ENCODE measurements around the gene METAP1.
"Not testable (repeated sequence)": the region's sequence is repeated elsewhere in the genome, so short reads cannot be mapped to it uniquely, and the experiment has no call there.

METAP1 gene

DNA sequence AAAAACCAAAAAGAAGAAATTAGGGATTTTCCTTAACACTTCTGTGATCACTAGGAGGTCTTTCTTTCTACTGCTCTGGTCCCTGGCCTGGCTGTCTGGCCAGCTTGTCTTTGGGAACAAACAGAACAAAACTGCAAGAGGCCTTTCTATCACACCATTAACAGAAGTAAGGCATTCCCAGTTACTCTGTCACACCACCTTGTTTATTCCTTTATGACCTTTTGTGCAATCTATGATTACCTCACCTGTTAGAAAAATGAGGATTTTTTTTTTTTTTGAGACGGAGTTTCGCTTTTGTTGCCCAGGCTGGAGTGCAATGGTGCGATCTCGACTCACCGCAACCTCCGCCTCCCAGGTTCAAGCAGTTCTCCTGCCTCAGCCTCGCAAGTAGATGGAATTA lies 3.0 kb downstream of the METAP1 start:
- DNase-seq: no peak

DNA sequence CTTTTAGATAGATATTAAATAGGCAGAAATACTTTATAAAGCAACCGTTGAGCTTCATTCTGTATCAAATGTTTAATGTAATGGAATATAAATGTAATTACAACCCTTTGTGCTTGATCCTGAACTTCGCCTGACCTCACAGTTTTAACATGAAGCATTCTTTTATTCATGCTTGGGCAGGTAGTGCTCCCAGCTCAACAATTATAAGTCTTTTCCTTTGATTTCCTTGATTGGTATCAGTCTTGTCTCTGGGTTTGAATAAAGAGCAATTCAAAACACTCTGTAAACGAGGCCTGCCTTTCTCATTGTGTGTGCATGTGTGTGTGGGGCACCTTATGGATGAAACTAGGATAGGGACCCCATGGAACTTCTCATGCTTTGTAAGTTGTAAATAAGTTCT lies 6.8 kb downstream of the METAP1 start:
- no peak for DNase-seq

DNA sequence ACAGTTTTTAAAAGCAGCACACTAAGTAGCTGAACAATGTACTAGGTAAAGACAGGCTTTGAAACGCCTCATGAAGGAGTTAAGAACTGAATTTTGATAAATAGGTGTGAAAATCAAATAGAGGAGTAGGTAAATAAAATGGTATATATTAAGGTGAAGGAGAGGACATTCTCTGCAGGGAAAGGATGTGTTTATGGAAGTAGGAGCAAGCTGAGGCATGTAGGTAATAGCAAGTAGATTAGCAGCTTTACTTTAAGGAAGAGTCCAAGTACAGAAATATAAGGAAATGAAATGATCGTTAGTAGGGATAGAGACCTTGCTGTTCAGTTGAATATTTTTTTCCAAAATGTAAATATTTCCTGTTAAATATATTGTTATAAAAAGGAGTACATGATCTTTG lies 12.5 kb downstream of the METAP1 start:
- no peak for DNase-seq

DNA sequence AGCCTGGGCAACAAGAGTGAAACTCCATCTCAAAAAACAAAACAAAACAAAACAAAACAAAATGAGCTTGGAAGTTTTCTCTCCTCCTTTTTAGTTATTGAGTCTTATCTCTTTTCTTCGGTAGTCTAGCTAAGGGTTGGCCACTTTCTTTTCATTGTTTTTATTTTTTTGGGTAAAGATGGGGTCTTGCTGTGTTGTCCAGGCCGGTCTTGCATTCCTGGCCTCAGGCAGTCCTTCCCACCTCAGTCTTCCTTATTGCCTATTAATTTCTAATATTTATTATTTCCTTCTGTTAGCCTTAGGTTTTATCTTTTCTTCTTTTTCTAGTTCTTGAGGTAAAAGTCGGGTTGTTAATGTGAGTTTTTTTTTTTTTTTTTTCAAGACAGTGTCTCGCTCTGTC lies 16.4 kb downstream of the METAP1 start:
- no peak for DNase-seq

DNA sequence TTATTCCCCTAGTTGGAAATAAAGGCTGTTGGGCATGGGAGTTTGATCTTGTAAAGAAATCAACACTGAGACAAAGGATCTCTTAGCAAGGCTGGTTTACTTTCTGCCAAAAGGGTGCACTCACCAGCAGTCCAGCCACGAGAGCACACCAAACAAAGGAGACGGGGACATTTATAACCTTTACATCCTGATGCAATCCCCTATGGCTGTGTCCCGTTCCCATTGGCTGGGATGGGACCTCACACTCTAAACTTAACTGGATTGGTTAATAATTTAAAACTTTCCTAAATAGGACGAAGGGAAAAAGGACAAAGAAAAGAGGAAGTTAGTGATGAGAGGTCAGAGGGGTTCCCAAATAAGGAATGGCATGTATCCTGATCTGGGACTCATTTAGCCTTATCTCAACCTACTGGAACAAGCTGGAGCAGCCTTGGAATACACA lies 17.9 kb downstream of the METAP1 start:
- DNase-seq: no peak

DNA sequence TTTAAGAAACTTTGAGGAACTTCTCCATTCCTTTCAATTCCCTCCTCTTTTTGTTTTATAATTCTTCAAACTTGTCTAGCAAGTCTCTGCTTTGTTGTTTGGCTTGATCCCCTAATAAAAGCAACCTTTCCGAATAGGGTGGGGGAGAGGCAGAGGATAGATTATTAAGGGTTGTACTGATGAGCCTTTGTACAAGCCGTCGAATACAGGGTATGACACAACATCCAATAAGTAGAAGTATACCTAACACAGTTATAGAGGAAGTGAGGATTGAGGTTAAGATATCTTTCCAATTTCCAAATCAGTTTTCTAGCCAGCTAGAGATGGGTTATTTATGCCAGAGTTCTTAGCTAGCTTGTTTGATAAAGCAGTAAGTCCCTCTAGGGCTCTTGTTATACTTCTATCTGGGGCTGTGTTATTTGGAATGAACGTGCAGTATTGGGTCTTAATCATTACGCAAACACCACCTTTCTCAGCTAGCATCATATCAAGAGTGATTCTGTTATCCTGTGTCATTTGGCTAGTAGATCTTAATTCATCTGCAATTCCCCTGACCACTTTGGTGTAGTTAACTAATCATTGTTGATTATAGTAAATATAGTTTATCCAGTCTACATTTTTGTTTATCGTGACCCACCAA lies 18.5 kb downstream of the METAP1 start:
- DNase-seq: no peak

DNA sequence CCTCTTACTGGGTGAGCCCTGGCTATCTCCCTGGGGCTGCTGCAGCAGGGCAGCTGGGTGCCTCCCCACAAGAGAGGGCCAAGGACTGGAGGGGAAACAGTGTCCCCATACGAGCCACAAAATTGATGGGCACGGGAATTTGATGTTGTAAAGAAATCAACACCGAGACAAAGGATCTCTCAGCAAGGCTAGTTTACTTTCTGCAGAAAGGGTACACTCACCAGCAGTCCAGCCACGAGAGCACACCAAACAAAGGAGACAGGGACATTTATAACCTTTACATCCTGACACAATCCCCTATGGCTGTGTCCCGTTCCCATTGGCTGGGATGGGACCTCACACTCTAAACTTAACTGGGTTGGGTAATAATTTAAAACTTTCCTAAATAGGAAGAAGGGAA lies 25.9 kb downstream of the METAP1 start:
- DNase-seq: no peak

DNA sequence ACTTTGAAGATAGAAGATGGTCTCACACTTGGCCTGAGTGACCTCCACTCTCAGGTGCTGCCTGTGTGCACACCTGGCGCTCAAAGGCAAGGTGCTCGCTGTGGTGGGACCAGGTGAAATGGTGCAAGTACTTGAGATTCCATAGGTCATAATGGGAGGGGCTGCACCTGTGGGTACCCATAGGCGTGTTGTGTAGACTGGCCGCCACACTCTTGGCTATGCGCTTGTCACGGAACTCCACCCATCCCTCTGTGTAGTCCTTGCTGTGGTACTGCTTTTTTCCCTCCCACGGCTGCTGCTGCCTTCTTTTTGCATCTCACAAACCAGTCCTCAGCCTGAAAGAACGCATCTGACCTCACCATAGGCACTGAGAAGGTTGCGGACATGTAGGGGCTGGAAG lies 27.0 kb downstream of the METAP1 start:
- DNase-seq: no peak

DNA sequence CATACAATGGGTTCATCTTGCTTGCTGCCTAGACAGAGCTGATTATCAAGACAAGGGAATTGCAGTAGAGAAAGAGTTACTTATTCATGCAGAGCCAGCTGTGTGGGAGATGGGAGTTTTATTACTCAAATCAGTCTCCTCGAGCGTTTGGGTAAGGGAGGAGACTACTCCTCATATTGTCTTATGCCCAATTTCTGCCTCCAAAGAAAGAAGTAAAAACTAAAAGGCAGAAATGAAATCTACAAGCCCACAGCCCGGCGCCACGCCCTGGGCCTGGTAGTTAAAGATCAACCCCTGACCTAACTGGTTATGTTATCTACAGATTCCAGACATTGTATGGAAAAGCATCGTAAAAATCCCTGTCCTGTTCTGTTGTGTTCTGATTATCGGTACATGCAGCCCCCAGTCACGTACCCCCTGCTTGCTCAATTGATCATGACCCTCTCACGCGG lies 28.3 kb downstream of the METAP1 start:
- not testable (repeated sequence) for DNase-seq

DNA sequence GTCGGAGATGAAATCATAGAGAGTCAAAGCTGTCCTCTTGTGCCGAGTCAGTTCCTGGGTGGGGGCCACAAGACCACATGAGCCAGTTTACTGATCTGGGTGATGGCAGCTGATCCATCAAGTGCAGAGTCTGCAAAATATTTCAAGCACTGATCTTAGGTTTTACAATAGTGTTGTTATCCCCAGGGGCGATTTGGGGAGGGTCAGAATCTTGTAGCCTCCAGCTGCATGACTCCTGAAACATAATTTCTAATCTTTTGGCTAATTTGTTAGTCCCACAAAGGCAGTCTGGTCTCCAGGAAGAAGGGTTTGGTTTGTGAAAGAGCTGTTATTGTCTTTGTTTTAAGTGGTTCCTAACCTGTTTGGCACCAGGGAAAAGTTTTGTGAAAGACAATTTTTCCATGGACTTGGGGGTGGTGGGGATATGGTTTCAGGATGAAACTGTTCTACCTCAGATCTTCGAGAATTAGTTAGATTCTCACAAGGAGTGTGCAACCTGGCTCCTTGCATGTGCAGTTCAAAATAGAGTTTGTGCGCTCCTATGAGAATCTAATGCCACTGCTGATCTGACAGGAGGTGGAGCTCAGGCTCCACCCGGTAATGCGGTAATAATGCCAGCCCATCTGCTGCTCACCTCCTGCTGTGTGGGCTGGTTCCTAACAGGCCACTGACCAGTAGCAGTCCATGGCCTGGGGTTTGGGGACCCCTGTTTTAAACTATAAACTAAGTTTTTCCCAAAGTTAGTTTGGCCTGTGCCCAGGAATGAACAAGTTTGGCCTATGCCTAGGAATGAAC lies 29.2 kb downstream of the METAP1 start:
- DNase-seq: peak in 1 of 2 donors; percentile 7

DNA sequence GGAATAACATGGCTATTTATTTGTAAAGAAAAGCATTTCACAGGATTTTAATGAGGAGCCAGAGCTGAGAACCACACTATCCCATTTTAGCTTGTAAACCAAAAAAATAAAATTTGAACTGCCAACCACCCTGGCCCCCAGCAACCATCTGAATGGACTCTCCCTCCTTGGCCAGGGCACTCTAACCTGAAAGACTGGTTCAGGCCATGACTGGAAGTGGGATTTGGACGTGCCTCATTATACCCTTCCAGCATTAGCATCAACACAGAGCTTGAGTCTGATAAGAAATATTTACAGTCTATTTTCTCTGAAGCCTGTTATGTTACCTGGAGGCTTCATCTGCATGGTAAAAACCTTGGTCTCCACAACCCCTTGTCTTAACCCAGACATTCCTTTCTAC lies 30.0 kb downstream of the METAP1 start:
- no peak for DNase-seq

DNA sequence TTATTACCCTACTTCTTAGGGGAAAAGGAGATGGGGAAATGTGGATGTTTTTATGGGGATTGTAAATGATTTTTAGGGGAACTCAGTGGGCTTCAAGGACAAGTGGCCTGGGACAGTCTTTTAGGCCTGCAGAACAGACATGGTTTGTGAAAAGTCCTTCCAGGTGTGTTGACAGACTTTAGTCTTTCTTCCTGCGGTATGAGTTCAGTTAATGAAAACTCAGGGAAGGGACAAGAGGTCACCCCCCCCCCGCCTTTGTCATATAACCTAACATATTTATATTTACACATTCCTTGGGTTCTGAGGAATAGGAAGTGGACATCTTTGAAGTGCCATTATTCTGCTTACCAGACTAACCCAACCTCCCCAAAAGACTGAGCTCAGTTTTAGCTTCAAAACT lies 31.8 kb downstream of the METAP1 start:
- DNase-seq: no peak

DNA sequence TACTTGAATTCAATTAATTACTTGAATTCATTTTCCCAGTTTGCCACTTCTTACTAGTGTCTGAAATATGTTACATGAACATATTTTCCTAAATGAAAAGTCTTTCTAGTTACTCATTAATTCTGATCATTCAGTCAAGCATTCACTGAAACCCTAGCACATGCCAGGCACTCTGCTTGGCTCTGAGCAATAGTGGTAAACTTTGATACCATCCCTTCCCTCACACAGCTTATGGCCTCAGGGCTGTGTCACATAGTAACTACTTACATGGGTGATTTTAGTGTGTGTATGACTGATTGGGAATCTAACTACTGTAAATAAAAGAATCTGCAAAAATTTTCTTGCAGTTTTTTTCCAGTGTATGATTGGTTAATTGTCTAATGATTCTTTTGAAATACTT lies 32.7 kb downstream of the METAP1 start:
- DNase-seq: no peak

DNA sequence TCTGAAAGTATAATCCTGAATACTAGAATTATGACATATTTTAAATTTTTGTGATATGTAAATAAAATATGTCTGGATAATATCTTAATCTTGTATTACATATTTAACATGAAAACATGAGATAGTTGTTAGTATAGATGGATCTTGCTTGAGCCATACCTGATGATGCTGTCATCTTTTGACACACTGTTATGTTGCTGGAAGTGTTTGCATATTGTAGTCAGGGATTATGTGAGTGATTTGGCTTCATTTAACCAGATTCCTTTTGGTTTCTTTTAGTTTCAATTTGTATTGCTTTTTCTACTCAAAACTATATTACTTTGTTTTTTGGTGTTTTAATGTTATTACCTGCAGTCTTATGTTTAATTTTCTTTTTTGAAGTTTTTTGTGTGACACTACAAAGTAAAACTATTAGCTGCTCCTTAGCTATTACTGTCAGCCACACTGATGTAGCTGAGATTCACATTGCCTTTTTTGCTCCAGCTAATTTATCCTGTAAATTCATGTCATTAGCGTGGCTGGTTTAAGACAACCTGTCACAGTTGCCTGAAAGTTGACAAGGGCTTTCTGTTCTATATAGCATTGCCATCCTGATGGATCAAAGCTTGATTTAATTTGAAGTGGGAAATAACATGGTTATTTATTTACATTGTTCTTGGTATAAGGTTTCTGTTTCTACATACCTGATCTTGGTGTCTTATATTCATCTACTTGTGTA lies 33.7 kb downstream of the METAP1 start:
- DNase-seq: no peak

DNA sequence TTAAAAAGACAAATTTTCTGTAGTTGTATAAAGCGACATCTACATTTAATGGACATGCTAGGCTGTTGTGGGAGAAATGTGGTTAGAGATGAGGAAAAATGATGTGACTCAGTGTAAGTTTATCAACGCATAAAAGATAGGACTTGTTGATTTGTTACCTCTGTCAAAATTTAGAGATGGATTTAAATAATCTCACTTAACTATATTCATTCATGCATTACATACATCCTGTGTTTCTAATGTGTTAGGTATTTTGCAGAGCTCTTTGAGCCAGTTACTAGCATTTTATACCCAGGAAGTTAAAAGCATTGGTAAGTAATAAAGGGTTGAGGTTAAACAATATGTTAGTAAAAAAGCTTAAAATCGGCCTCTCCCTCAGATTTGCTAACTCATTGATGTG lies 34.3 kb downstream of the METAP1 start:
- no peak for DNase-seq

DNA sequence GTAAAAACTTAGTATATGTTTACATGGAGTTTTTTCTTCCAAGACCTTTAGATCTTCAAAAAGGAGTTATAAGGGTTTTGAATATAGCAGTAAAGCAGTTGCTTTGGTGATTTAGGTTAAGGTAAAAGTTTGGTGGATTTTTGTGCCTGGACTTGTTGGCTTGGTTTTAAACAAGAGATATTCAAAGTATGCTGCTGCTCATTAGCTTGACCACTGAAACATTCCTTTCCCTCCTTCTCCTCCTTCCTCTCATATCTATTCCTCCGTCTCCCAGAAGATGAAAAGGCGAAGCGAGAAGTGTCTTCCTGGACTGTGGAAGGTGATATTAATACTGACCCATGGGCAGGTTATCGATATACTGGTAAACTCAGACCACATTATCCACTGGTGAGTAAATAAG lies 38.4 kb downstream of the METAP1 start:
- DNase-seq: no peak

DNA sequence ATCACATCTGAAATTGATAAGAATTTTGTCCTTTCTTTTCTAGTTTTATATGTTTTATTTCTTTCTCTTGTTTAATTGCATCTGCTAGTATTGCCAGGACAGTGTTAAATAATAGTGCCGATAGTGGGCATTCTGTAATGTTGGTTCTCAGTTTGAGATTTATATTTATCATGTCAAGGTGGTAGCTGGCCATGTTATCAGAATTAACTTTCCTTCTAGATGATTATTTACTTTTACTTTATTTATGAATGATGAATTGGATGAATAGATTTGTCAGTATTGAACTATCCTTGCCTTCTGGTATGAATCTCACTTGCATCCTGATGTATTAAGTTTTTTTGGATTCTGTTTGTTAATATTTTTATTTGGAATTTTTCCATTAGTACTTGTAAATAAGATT lies 42.7 kb downstream of the METAP1 start:
- DNase-seq: no peak

DNA sequence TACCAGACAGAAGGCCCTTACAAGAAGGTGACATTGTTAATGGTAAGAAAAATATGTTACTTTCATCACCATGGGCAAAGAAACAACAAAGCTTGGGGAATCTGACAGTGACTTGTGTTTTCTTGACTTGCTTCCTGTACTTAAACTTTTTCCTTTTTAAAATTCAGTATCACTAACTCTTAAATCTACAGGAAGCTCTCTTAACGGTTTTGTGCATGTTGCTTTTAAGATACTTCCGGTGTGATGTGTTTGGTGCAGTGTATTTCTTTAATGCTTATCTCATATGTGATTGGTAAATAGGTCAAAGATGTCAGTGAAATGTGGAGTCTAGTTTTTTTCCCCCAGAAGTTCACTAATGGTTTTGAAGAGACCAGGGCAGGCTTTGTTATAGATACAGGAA lies 47.8 kb downstream of the METAP1 start:
- DNase-seq: peak in 1 of 2 donors; percentile 64

DNA sequence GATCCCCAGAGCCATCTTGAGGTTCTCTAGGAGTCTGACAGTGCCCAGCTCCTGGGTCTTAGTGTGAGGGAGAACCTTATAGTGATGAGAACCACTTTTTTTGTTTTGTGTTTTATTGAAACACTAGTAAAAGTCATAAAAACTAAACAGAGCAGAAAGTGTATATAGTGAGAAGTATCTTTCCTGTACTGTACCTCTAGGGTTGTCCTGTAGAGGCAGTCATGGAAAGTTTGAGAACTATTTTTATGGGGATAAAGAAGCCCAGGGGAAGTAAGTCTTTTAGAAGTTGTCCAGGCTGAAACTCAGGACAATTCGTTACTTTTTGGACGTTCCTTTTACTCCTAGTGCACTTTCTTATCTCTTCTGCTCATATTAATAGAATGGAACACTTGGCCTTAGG lies 52.2 kb downstream of the METAP1 start:
- no peak for DNase-seq

DNA sequence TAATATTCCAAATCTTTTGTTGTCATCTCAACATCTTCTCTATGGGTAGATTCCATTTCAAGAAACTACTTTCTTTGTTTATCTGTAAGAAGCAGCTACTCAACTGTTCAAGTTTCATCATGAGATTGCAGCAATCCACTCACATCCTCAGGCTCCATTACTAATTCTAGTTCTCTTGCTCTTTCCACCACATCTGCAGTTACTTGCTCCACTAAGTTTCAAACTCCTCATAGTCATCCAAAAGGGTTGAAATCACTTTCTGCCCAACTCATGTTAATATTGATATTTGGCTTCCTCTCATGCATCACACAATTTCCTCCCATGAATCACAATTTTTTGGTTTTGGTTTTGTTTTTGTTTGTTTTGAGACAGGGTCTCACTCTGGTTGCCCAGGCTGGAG lies 57.4 kb downstream of the METAP1 start:
- no peak for DNase-seq

DNA sequence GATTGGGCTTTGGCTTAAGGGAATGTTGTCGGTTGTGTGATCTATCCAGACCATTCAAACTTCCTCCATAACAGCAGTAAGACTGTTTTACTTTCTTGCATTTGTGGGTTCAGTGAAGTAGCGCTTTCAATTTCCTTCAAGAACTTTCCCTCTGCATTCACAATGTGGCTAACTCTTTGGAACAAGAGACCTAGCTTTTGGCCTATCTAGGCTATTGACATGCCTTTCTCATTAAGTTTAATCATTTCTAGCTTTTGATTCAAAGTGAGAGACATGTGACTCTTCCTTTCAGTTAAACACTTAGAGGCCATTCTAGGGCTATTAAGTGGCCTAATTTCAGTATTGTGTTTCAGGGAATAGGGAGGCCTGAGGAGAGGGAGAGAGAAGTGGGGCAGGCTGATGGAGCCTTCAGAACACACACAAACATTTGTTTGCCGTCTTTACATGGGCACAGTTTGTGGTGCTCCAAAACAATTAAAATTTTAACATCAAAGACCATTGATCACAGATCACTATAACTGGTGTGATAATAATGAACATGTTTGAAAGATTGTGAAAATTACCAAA lies 59.0 kb downstream of the METAP1 start:
- DNase-seq: no peak

DNA sequence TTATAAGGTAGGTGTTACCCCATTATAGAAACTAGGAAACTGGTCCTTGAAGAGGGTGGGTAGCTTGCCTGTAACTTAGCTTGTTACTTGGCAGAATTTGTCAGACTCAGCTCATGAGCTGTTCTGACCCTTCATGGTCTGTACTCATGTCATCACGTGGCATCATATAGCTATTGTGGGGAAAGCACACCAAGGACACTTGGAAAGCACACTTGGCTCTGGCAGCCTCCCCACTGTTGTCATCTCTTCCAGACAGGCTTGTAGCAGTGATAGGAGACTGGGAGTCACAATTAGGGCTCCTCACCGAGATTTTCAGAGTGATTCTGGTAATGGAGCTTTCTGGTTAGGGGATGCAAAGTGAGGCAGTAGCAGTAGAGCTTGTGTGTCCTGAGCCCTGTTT lies 62.7 kb downstream of the METAP1 start:
- no peak for DNase-seq

DNA sequence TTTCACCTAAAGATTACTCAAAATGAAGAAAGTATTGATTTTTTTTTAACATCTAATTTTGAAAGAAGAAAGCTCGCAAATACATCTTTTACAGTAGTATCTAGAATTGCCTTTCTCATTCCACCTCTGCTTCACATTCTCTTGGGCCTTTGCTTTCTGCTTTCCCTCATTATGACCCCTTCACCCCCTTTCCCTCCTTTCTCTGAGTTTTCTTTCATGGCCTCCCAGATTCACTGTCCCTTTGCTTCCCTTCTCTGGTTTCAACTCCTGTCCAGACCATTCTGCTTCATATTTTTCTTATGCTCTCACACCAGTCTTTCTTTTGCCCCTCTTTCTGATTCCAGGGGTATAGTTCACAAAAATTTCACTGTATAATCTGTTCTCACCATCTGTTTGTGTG lies 64.0 kb downstream of the METAP1 start:
- DNase-seq: no peak

All from CD4-positive, alpha-beta T cell treated with Interferon alpha-2 for 1 hour (primary cell).